Fibroblast of villous mesenchyme (primary cell): Measurements from ENCODE around the gene CHTOP. TPM values are rescaled to one million over a fixed set of nuclear protein-coding genes. Genes with fewer than 3 reads are reported as not detected.

Source experiments
- DNase-seq: peaks from one replicate; pipeline ENCODE4 v3.0.0-alpha.2; 2010; ENCODE audit warnings: low read depth
- H3K4me3 ChIP-seq: 2 replicates; pipeline ENCODE4 v1.5.1; 2011; ENCODE audit warnings: low read depth, mild to moderate bottlenecking, low read length
- CTCF ChIP-seq: IDR thresholded peaks from 2 replicates; pipeline ENCODE4 v1.5.1; 2012; ENCODE audit warnings: low read depth, mild to moderate bottlenecking, low read length; ENCODE audit not compliant: insufficient read depth
- total RNA-seq: library from RNA; depleted of rRNA; stranded (reverse); fragments of >200 nt; gene quantifications from 2 replicates; pipeline ENCODE4 v1.2.3, GENCODE V29; 2012

CHTOP gene
- total RNA-seq, 1 donor: 47.9 TPM

- no peak overlapping the region for H3K4me3 ChIP-seq
- no peak for TF ChIP-seq CTCF
- DNase-seq: peak; percentile 77
These were observed 36.7 kb upstream of the CHTOP start for GRCh38 chr1:153597206-153597605.

GRCh38 chr1:153598309-153599172 is 35.3 kb upstream of the CHTOP start:
- no peak for TF ChIP-seq CTCF
- H3K4me3 ChIP-seq: no peak overlapping the region
- peak; percentile 60 for DNase-seq

- DNase-seq: no peak
- no peak for TF ChIP-seq CTCF
- H3K4me3 ChIP-seq: no peak overlapping the region
These were observed 34.0 kb upstream of the CHTOP start for GRCh38 chr1:153599847-153600246.

- no peak overlapping the region for H3K4me3 ChIP-seq
- no peak for TF ChIP-seq CTCF
- no peak for DNase-seq
These were observed 31.1 kb upstream of the CHTOP start for GRCh38 chr1:153602749-153603148.

GRCh38 chr1:153606194-153606593 is 27.7 kb upstream of the CHTOP start:
- no peak overlapping the region for H3K4me3 ChIP-seq
- TF ChIP-seq CTCF: no peak
- no peak for DNase-seq

- H3K4me3 ChIP-seq: no peak overlapping the region
- no peak for TF ChIP-seq CTCF
- no peak for DNase-seq
These were observed 26.5 kb upstream of the CHTOP start for GRCh38 chr1:153607381-153607780.
